Progenitor cell of endocrine pancreas (in vitro differentiated cells): ENCODE measurements around the gene NACC2. TPM values are rescaled to one million over a fixed set of nuclear protein-coding genes. Genes with fewer than 3 reads are reported as not detected.
A peak's percentile ranks its signal among the peaks of the same experiment; 100 is the strongest.

Source experiments
- DNase-seq: peaks from one replicate; pipeline ENCODE4 v3.0.0; 2021; ENCODE audit warnings: low spot score; ENCODE audit not compliant: unreplicated experiment
- H3K27ac Mint-ChIP-seq: 2 replicates; pipeline ENCODE4 v1.8.0; 2021; ENCODE audit warnings: mild to moderate bottlenecking, moderate library complexity, mixed read lengths
- H3K27me3 Mint-ChIP-seq: 2 replicates; pipeline ENCODE4 v1.8.0; 2021; ENCODE audit warnings: mixed read lengths
- H3K36me3 Mint-ChIP-seq: 2 replicates; pipeline ENCODE4 v1.8.0; 2022; ENCODE audit warnings: mixed read lengths; ENCODE audit not compliant: insufficient read depth
- H3K4me1 Mint-ChIP-seq: 2 replicates; pipeline ENCODE4 v1.8.0; 2021; ENCODE audit warnings: low read depth, mixed read lengths
- H3K4me3 Mint-ChIP-seq: 2 replicates; pipeline ENCODE4 v1.8.0; 2021; ENCODE audit warnings: low read depth, mild to moderate bottlenecking, moderate library complexity, mixed read lengths
- H3K9me3 Mint-ChIP-seq: 2 replicates; pipeline ENCODE4 v1.8.0; 2021; ENCODE audit warnings: low read depth, mixed read lengths
- CTCF ChIP-seq: fragments of 200-600 bp; sonication (generic); IDR thresholded peaks from one replicate; pipeline ENCODE4 v1.5.0; 2021; ENCODE audit warnings: antibody characterized with exemption, mild to moderate bottlenecking; ENCODE audit not compliant: unreplicated experiment
- total RNA-seq: library from RNA; stranded (reverse); gene quantifications from 2 replicates; pipeline ENCODE4 v1.2.1, GENCODE V29; 2021

Gene NACC2
- total RNA-seq, 1 donor from 2014 or later = 11.6 TPM

- no peaks in the 10 kb centered on the region for H3K9me3 Mint-ChIP-seq
- H3K4me1 Mint-ChIP-seq = peaks cover 2% of the 10 kb centered on the region
- no peak for TF ChIP-seq CTCF
- no peak overlapping the region for H3K4me3 Mint-ChIP-seq
- no peaks in the 10 kb centered on the region for H3K36me3 Mint-ChIP-seq
- peaks cover 14% of the 10 kb centered on the region for H3K27me3 Mint-ChIP-seq
- H3K27ac Mint-ChIP-seq = no peak overlapping the region
- DNase-seq = no peak
Measured at GRCh38 chr9:136098210-136098609, 3.1 kb upstream of the NACC2 start.

- Mint-ChIP-seq H3K4me1 (peaks cover 4% of the 10 kb centered on the region), H3K36me3 (no peaks in the 10 kb centered on the region), H3K4me3 (peak overlapping the region; percentile 63), H3K27ac (no peak overlapping the region), H3K9me3 (no peaks in the 10 kb centered on the region), H3K27me3 (peaks cover 14% of the 10 kb centered on the region)
- no peak for TF ChIP-seq CTCF
- no peak for DNase-seq
Measured at GRCh38 chr9:136096505-136097001, 1.5 kb upstream of the NACC2 start.

- H3K27ac Mint-ChIP-seq = no peak overlapping the region
- H3K9me3 Mint-ChIP-seq = no peaks in the 10 kb centered on the region
- no peak for TF ChIP-seq CTCF
- no peak for DNase-seq
- H3K27me3 Mint-ChIP-seq = peaks cover 14% of the 10 kb centered on the region
- peaks cover 2% of the 10 kb centered on the region for H3K4me1 Mint-ChIP-seq
- no peaks in the 10 kb centered on the region for H3K36me3 Mint-ChIP-seq
- peak overlapping the region; percentile 71 for H3K4me3 Mint-ChIP-seq
Measured at GRCh38 chr9:136093995-136094881, 851 bp downstream of the NACC2 start.

- H3K9me3 Mint-ChIP-seq = no peaks in the 10 kb centered on the region
- peaks cover 2% of the 10 kb centered on the region for H3K4me1 Mint-ChIP-seq
- H3K4me3 Mint-ChIP-seq = peak overlapping the region; percentile 71
- no peak for TF ChIP-seq CTCF
- no peak for DNase-seq
- no peaks in the 10 kb centered on the region for H3K36me3 Mint-ChIP-seq
- H3K27me3 Mint-ChIP-seq = peaks cover 8% of the 10 kb centered on the region
- peak overlapping the region; percentile 41 for H3K27ac Mint-ChIP-seq
Measured at GRCh38 chr9:136093346-136093986, 1.6 kb downstream of the NACC2 start.

GRCh38 chr9:136092741-136093140, 2.3 kb downstream of the NACC2 start:
- no peaks in the 10 kb centered on the region for H3K9me3 Mint-ChIP-seq
- H3K4me1 Mint-ChIP-seq = peaks cover 2% of the 10 kb centered on the region
- H3K36me3 Mint-ChIP-seq = no peaks in the 10 kb centered on the region
- peak overlapping the region; percentile 71 for H3K4me3 Mint-ChIP-seq
- H3K27ac Mint-ChIP-seq = no peak overlapping the region
- peaks cover 4% of the 10 kb centered on the region for H3K27me3 Mint-ChIP-seq
- no peak for TF ChIP-seq CTCF
- DNase-seq = no peak
